ENCODE measurements around the gene PTCRA.
A peak's percentile ranks its signal among the peaks of the same experiment; 100 is the strongest.
"Not testable (repeated sequence)": the region's sequence is repeated elsewhere in the genome, so short reads cannot be mapped to it uniquely, and the experiment has no call there.

PTCRA gene

DNA sequence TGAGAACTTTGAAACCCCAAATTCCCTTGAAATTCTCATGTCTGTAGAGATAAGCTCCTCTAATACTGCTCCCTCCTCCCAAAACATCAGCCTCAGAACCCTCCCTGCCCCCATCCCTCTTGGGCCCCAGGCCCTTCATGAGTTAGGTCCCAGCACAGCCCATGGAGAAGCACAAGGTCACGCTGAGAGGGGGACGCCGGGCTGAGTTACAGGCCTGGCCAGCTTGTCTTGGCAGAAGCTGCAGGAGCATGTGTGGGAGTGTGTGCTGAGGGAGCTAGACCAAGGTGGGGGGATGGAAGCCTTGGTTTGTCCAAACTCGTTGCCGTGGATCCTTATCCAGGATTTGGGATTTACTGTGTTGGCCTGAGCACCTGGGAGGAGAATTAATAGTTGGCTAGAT is 8.5 kb upstream of the PTCRA start:
- no peak for DNase-seq

DNA sequence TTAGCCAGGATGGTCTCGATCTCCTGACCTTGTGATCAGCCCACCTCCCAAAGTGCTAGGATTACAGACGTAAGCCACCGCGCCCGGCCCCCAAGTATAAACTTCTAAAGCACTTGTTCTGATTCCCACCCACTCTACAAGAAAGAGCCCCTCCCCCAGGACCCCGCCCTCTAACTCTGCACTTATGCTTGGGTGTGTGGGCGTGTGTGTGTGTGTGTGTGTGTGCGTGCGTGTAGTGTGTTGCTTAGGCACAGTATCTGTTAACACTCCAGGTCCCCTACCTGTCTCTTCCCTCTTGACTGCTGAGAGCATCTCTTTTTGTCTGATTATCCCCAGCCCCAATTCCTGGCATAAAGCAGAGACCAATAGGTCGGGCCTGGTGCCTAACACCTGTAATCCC is 6.0 kb upstream of the PTCRA start:
- no peak for DNase-seq

DNA sequence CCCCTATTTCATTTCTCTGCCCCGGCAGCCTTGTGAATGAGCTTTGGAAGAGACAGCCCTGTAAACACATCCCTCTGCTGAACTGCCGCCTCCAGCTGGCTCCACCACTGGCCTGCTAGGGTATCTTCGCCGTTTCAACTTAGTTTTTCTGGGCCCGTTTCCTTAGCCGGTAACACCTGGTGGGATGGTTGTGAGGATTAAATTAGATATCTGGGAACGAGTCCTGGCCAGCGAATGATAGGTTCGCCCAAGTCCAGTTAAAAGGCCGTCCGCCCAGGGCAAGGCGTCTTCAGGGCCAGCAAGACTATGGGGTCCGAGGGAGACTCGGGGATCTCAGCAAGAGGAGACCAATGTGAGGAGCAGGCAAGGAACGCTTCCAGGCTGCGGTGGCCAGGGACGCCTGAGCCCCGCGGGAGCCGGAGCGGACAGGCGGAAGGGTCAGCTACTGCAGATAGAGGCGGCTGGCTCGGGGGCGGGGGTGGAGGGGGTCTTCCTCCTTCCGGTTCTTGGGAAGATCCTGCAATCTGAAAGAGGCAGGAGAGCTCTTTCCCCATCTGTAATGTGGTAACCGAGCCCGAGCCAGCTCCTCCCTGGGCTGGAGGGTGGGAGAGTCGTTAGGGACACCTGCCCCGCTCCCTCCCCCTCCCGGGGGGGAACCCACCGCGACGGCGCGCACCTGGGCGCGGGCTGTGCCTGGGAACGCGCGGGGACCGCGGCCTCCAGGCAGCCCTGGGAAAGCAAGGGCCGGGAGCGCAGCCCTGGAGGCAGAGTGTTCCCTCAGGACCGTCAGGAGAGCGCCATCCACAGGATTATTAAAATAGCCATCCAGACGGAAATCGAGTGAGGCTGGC is 4.5 kb upstream of the PTCRA start:
- DNase-seq: no peak

DNA sequence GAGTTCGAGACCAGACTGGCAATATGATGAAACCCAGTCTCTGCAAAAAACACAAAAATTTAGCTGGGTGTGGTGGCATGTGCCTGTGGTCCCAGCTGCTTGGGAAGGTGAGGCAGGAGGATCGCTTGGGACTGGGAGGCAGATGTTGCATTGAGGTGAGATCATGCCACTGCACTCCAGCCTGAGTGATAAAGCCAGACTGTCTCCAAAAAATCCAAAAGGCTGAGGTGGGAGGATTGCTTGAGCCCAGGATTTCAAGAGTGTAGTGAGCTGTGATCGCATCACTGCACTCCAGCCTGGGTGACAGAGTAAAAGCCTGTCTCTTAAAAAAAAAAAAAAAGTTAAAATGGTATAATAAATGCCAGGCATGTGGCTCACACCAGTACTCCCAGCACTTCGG is 1.3 kb upstream of the PTCRA start:
- no peak for DNase-seq

DNA sequence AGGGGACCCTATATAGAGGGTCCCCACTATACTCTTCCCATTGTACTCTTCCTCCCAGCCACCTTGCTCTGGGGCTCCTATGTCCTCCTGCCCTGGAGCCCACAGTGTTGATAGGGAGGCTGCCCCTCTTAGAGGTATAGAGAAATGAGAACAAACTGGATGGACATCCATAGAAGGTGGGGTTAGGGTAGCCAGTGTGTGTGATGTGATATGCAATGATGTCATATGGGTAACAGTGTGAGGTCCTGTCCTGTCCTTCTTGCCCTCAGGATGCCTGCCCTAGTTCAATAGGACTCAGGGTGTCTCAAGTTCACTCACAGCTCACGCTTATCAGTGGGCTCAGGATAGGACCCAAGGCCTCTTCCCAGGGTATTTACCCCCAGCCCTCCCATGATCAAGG is 435 bp downstream of the PTCRA start:
- no peak for DNase-seq

DNA sequence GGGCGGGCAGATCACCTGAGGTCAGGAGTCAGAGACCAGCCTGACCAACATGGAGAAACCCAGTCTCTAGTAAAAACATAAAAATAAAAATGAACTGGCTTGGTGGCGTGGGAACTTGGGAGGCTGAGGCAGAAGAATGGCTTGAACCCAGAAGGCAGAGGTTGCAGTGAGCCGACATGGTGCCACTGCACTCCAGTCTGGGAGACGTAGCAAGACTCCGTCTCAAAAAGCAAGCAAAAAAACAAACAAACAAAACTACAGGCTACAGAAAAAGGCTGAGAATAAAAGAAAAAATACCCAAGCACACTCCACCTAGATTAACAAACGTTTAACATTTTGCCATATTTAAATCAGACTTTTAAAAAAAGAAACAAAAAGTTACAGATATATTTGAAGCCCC is 5.9 kb downstream of the PTCRA start:
- no peak for DNase-seq

DNA sequence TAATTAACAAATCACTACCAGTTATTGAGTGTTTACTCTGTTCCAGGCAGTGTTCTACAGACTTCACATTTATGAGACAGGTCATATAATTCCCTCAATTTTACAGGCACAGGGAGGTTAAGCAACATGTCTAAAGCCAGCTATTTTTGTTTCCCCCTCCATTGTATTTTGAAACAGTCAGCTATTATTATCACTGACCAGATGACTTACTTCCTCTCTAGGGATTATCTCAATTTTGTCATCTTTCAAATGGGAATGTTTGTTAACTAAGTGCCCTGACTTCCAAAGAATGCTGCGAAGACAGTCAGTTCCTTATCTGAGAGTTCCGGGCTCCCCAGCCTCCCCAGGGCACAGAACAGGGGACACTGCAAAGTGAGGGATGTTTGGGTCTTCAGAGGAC is 7.8 kb downstream of the PTCRA start:
- no peak for DNase-seq

DNA sequence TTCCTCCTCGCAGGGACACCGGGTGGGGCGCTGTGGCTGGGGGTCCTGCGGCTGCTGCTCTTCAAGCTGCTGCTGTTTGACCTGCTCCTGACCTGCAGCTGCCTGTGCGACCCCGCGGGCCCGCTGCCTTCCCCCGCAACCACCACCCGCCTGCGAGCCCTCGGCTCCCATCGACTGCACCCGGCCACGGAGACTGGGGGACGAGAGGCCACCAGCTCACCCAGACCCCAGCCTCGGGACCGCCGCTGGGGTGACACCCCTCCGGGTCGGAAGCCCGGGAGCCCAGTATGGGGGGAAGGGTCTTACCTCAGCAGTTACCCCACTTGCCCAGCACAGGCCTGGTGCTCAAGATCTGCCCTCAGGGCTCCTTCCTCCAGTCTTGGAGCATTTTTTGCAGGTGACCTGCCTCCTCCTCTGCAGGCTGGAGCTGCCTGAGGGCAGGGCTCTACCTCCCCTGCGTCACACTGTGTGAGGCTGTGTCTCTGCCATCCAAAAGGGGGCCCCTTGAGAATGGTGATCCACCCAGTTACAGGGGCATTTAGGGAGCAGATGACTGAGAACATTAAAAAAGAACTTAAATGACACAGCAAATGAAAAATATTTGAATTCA is 9.5 kb downstream of the PTCRA start:
- DNase-seq: no peak

DNA sequence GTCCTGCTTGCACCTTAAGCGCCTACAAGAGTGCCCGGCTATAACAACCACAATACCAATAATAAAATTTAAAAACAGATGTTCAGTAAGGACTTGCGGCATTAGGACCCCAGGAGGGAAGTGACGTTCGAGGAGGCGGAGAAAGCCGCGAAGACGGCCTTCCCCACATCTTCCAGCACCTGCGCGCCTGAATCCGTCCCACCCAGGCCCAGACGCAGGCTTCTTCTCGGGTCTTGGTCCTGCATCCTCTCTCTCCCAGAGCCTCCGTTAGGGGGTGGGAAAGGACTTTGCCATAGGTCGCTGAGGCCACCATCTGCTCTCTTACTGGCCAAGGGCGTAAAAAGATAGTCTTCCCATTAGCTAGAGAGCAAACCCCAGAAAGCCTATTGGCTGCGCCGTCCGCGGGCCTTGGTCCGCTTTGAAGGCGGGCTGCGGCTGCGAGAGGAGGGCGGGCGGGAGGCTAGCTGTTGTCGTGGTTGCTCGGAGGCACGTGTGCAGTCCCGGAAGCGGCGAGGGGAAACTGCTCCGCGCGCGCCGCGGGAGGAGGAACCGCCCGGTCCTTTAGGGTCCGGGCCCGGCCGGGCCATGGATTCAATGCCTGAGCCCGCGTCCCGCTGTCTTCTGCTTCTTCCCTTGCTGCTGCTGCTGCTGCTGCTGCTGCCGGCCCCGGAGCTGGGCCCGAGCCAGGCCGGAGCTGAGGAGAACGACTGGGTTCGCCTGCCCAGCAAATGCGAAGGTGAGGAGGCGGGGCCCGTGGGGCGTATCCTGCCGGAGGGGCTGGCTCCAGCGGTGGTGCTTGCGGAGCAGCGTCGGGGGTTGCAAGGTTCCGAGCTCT is 13.3 kb downstream of the PTCRA start, which contains the start of gene CNPY3:
CNPY3 (plus strand) TSS at position 495 of the 835 bp plus-strand sequence; CDS start at position 586, 91 bp downstream.
- peak; percentile 87 for DNase-seq

DNA sequence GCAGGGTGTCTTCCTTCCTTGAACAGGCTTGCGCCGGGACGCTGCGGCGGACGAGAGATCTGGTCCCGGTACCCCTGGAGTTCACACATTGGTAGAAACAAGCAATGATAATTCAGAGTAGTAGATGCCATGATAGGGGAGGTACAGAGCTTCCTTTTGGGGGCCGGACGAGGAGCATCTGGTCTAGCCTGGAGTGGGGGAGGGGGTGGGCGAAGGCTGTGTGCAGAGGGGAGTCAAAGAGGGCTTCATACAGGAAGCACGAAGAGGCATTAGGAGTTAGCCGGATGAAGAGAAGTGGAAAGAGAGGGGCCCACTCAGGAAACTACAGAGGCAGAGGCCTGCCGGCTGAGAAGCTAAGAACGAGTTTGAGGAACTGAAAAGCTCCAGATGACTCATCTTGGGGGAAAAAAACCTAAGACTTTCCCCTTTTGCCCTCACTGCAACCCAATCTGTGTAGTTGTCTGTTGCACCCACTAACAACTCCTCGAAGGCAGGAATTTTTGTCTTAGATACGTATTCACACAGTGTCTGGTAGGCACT is 14.0 kb downstream of the PTCRA start:
- peak; percentile 21 for DNase-seq

DNA sequence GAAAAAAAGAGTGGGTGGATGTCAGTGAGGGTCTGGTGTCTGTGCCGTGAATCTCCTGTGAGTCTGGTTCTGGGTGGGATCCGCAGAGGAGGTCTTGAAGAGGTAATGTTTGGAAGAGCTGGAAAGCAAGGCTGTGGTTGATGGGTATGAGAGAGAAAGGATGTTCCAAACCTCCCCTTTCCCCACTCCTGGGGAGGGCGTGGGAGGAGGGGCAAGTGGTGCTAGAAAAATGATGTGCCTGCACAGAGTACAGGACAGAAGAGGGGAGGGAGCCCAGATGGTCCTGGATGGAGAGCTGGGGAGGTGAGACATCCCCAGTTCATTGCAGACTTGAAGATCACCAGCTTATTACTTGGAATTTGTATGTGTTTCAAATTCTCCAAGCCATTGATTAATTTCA is 16.6 kb downstream of the PTCRA start:
- DNase-seq: no peak

DNA sequence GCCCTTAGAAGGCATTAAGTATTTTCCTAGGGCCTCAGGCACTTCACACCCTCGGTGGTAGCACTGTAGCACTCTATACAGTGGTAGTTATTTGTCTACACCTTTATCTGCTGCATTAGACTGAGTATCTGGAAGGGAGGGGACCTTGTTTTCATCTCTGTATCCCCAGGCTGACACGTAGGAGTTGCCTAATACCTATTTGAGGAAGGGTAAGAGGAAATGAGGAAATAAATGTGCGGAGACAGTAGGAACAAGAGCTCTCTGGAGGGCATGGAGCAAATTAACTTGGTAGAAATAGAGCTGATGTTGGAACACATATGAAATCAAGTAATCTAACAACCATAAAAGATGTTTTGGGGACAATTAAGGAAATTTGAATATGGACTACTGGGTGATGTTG is 17.4 kb downstream of the PTCRA start:
- no peak for DNase-seq

DNA sequence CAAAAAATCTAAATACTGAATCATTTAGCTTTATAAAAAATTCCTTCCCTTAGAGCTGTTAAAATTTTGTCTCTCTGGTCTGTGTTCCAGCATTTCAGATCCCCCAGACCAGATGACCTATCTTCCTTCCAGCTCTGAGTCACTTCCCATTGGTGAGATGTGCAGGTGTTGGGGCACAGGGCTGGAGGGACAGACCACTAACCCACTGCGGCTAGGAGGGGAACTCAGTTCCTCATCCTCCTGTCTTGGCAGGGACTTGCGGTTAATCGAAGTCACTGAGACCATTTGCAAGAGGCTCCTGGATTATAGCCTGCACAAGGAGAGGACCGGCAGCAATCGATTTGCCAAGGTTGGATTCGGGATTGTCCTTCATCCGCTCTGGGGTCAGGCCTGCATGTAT is 19.5 kb downstream of the PTCRA start:
- no peak for DNase-seq

DNA sequence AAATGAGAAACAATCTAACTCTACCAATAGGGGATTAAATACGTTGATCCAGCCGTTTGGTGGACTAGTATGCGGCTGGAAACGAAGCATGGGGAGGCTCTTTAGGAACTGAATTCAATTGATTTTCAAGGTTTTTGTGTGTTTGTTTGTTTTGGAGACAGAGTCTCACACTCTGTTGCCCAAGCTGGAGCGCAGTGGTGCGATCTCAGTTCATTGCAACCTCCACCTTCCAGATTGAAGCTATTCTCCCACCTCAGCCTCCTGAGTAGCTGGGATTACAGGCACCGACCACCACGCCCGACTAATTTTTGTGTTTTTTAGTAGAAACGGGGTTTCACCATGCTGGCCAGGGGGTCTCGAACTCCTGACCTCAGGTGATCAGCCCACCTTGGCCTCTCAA is 20.5 kb downstream of the PTCRA start:
- DNase-seq: no peak

DNA sequence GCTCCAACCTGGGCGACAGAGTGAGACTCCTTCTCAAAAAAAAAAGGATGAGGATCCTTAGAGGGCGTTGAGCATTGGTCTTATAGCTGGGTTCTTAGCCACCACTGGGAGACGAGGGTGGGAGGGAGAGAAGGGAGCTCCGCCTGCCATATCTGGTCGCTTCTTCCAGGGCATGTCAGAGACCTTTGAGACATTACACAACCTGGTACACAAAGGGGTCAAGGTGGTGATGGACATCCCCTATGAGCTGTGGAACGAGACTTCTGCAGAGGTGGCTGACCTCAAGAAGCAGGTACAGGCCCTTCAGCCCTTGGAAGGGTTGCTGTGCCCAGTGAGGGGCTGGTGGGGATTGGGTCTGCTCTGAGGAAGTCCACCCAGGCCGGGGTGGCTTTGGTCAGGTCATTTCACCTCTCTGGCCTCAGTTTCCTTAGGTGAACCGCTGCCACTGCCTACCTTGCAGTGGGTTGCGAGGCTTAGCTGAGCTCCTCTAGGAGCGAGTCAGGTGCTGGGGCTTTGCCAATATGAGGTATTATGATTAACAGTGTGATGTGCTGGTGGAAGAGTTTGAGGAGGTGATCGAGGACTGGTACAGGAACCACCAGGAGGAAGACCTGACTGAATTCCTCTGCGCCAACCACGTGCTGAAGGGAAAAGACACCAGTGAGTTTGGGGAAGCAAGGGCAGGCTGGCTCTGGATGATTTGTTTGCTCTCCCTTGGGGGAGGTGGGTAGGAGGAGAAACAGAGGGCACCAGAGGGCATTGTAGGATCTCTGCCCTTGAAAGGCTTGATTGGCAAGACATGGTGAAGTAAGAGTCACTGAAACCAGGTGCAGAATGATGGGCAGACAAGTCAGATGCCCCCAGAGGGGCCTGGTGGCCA is 21.9 kb downstream of the PTCRA start:
- DNase-seq: no peak

DNA sequence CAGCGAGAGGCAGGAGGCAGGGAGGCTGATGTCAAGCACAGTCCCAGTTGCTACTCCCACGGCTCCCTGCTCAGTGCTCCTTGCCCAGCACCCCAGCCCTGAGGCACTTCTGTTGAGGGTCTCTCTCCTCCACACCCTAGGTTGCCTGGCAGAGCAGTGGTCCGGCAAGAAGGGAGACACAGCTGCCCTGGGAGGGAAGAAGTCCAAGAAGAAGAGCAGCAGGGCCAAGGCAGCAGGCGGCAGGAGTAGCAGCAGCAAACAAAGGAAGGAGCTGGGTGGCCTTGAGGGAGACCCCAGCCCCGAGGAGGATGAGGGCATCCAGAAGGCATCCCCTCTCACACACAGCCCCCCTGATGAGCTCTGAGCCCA is 22.6 kb downstream of the PTCRA start:
- DNase-seq: no peak

DNA sequence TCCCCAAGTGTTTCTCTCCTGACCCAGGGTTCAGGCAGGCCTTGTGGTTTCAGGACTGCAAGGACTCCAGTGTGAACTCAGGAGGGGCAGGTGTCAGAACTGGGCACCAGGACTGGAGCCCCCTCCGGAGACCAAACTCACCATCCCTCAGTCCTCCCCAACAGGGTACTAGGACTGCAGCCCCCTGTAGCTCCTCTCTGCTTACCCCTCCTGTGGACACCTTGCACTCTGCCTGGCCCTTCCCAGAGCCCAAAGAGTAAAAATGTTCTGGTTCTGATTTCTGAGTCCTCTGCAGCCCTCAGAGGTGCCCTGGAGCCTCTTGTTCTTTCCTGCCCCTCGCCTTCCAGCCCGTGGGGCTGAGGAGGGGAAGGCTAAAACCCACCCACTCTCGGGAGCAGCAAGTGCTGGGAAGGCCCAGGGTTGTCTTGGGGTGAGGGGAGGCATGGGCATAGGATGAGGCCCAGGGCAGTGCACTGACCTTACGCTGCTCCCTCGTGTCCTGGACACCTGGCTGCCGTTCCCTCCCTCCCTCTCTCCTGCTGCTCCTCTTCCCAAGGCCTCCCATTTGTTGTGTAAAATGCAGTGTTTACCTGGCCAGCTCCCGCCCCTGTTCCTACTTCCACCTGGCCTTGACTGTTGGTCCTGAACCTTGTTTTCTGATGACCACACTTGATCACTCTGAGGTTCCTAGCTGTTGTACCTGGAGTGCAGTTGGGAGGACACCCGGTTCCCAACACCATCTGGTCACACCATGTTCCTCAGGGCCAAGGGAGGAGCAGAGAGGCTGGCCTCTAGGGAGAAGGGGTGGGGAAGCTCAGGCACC is 23.3 kb downstream of the PTCRA start:
- DNase-seq: no peak

DNA sequence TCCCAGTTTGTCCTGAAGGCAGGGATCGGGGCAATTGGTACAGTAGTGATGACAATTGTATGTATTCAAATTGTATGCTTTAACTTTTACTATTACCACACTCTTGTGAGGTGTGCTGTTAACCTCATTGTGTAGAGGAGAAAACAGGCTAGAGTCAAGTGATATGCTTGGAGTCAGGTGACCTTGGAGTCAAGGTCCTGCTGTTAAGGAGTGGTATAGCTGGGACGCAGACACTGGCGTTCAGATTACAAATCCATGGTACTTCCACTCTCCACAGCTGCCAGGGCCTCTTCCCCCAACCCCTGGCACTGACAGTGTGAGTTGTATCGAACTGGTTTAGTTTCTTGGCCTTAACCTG is 23.9 kb downstream of the PTCRA start:
- DNase-seq: no peak

DNA sequence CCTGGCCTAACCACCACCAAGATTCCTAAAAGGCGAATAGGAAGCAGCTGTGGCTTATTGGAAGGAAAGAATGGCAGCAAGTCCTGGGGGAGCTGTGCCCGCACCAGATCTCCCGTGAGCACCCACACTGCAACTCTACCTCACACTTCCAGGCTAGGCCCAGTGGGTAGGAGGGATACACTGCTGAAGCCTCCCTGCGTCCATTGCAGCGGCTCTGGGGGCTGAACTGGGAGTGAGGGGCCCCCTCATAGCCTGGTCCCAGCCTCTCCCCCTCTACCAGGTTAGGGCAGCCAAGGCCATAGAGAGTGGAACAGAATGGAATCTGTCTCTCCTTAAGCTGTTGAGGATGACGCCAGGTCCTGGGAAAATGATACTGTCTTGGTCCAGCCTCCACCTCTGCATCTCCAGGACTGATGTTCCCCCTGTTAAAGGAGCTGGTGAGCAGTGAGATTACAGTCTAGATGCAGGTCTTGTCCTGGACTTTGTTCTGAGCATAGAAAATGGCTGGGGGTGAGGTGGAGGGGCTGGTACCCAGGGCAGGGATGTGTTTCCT is 24.7 kb downstream of the PTCRA start:
- no peak for DNase-seq

DNA sequence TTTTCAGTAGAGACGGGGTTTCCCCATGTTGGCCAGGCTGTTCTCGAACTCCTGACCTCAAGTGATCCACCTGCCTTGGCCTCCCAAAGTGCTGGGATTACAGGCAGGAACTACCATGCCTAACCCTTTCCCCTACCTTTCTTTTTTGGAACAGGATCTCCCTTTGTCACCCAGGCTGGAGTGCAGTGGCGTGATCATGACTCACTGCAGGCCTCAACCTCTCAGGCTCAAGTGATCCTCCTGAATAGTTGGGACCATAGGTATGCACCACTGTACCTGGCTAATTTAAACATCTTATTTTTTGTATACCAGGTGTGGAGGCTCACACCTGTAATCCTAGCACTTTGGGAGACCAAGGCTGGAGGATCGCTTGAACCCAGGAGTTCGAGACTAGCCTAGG is 25.5 kb downstream of the PTCRA start:
- not testable (repeated sequence) for DNase-seq

DNA sequence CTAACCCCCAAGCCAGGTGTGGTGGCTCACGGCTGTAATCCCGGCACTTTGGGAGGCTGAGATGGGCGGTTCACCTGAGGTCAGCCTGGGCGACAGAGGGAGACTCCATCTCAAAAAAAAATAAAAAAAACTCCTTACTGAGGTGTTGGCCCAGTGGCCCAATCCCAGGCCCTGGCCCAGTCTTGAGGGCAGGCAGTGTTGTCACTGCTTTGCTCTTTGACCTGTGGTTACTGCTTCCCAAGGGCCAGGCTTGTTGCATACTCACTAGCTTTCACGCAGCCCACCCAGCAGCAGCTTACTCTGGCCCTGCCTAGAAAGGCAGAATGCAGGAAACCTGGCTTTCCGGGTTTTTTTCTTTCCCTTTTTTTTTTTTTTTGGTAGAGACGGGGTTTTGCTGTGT is 26.6 kb downstream of the PTCRA start:
- no peak for DNase-seq
